GM12875 (cell line): ENCODE data around the gene HHIP.
"Not testable (repeated sequence)": the region's sequence is repeated elsewhere in the genome, so short reads cannot be mapped to it uniquely, and the experiment has no call there.

ENCODE experiments used
- H3K4me3 ChIP-seq: one replicate; pipeline ENCODE4 v1.5.1; 2011; ENCODE audit warnings: low read depth, low read length, control low read depth
- CTCF ChIP-seq: IDR thresholded peaks from 2 replicates; pipeline ENCODE4 v1.5.1; 2011; ENCODE audit warnings: low read depth, mild to moderate bottlenecking, control low read depth, inconsistent platforms, low read length, moderate library complexity, borderline replicate concordance; ENCODE audit not compliant: insufficient read depth

The HHIP gene

DNA sequence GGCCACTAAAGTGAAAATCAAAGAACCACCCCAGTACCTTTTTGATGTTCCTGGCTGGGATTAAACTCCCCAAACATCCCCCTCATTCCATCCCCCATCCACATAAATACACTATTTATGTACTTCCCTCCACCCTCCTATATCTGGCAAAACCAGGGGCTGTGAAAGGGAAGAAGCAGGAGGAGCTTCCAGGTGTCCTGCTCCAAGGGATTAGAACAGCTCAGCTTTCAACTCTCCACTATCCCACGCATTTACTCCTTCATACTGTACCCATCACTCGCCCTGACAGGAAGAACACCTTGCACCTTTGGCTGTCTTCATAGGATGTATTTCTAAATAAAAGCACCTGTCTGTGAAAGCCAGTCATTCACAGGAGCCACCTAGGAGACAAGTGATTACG lies 140.0 kb downstream of the HHIP start:
- no peak for TF ChIP-seq CTCF
- no peak overlapping the region for H3K4me3 ChIP-seq

GRCh38 chr4:144787365-144788258 lies 141.7 kb downstream of the HHIP start:
- 0 out of 2 replicates have a peak, but pooled peaks have one; percentile 36 for TF ChIP-seq CTCF

GRCh38 chr4:144788469-144788868 lies 142.5 kb downstream of the HHIP start:
- no peak overlapping the region for H3K4me3 ChIP-seq
- no peak for TF ChIP-seq CTCF

More at GRCh38 chr4:144787365-144788258, 141.7 kb downstream of the HHIP start:
- H3K4me3 ChIP-seq = no peak overlapping the region

GRCh38 chr4:144791933-144792332 lies 146.0 kb downstream of the HHIP start:
- not testable (repeated sequence) for H3K4me3 ChIP-seq
